ENCODE results near the gene CNRIP1. TPM values are rescaled to one million over a fixed set of nuclear protein-coding genes. Genes with fewer than 3 reads are reported as not detected.
"Not testable (repeated sequence)": the region's sequence is repeated elsewhere in the genome, so short reads cannot be mapped to it uniquely, and the experiment has no call there.

CNRIP1 gene, protein sequence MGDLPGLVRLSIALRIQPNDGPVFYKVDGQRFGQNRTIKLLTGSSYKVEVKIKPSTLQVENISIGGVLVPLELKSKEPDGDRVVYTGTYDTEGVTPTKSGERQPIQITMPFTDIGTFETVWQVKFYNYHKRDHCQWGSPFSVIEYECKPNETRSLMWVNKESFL
- total RNA-seq: not detected in 2 replicates

- intact Hi-C loops (cut with micrococcal nuclease): no loop called here
These were observed at the start of gene CNRIP1 for GRCh38 chr2:68319398-68320117. Gene CNRIP1, minus strand, starts transcription at chr2:68319949. Its CDS starts 549 bp downstream, at chr2:68319400.

DNA sequence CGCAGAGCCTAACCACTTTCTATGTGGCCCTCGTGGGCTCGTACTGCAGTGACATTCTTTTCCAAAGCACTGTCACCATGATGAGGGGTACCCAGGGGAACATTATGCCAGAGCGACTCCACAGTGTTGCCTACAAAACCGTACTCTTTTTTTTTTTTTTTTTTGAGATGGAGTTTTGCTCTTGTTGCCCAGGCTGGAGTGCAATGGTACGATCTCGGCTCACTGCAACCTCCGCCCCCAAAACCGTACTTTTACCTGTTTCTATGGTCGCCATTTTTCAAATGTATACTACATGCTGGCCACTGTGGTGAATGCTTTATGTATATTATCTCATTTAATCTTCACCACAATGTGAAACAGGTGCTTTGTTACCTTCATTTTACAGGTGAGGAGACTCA lies 49.6 kb upstream of the CNRIP1 start:
- intact Hi-C loops (cut with micrococcal nuclease): no loop called here

DNA sequence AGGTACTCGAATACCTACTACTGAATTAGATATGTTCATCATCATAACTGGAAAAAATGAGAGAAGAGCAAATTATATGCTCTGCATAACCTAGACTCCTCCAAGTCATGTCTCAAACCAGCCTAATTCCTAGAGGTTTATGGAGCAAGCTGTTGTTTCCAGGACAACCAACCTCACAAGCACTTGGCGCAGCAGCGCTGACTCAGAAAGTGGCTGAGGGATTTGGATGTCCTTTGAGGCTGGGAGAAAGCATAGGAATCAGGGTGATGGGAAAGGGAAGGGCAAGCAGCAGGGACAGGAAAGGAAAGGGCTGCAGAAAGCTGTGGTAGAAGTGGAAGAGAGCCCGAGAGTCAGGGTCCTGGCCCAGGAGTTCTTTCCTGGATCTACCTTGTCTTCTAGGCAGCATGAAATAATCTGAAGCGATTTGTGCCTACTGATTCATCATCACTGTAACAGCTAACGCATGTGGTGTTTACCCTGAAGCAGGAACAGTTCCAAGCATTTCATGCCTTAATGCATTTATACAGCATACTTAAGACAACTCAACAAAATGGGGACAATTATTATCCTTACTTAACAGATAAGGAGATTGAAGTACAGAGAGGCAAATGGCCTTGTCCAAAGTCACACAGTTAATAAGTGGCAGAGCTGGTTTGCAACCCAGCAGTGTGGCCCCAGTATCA lies 49.0 kb upstream of the CNRIP1 start:
- intact Hi-C loops (cut with micrococcal nuclease): no loop called here

DNA sequence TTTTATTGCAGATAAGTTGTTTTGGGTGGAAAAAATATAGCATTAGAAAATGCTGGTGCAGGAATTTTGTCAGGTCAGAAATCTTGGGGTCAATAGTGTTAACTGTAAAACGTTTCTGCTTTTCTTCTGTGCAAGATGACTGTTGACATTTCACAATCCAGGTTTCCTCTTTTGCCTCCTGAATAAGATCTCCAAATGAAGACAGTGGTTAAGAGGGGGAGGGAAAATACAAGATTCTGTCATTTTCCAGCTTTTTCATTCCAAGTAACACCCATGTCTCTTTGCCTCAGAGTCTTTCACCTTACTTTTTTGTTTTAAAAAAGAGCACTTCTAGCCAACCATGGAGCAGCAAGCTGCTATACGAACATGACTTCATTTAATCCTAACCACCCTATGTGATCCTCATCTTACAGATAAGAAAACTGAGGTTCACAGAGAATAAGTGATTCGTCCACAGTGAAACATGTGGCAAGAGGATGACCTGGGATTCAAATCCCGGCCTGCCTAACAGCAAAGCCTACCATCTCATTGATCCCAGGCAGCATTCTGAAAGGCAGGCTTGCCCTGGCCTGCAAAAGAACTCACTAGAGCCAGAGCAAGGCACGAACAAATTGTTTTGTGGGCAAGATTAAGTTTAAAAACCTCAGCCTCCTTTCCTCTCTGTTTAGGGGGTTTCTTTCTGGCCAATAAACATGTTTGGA lies 48.4 kb upstream of the CNRIP1 start:
- intact Hi-C loops (cut with micrococcal nuclease): no loop called here

DNA sequence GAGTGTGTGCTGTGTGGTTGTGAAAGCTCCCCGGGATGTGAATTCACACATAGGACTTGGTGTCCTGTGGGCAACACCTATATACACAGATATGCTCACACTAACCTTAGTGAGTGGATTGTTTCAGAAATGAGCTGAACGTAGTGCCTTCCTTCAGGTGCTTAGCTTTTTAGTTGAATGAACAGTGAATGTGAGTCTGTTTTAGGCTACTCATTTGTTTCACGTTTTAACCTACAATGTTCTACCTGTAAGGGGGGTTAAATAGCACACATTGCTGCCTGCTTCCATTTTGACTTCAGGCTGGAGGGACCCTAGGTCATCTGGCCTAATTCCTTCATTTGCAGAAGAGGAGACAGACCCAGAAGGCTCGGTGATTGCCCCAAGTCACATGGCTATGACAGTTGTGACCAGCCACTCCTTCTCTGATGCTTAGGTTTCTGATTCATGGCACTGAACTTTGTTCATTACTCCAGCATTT lies 46.4 kb upstream of the CNRIP1 start:
- intact Hi-C loops (cut with micrococcal nuclease): no loop called here

DNA sequence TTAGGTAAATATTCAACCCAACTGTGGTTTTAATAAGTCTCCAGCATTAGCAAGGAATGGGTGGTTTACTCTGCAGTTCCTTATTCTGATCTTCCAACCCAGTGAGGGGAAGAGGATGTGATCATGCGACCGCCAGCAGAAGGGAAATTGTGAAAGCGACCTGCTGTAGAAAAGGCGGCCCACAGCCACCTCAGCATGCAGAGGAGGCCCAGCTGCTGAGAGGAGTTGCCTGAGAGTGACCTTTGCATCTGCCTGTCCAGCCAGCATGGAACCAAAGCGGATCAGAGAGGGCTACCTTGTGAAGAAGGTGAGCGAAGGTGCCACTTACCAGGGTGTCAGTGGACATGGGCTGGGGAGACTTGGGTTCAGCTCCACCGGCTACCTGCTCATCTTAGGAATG lies 45.3 kb upstream of the CNRIP1 start, which contains the start of gene PLEK:
Gene PLEK (plus strand): TSS at position 196 of the 400 bp plus-strand sequence. CDS start 70 bp downstream, at position 266.
- intact Hi-C loops (cut with micrococcal nuclease): no loop called here

GRCh38 chr2:68363721-68364120 lies 44.0 kb upstream of the CNRIP1 start:
- intact Hi-C loops (cut with micrococcal nuclease): loop anchor here (2.0 to 5.0 kb wide), 5 partner anchors 113 to 1024 kb away; partner anchors contain the start of gene GFPT1

- intact Hi-C loops (cut with micrococcal nuclease): loop anchor here (1.0 to 5.0 kb wide), 10 partner anchors 9 to 1025 kb away; partner anchors contain the start of genes C1D and GFPT1
These were observed 43.0 kb upstream of the CNRIP1 start for GRCh38 chr2:68362749-68363148.

- intact Hi-C loops (cut with micrococcal nuclease): loop anchor here (1.0 to 5.0 kb wide), 10 partner anchors 9 to 1025 kb away; partner anchors contain the start of genes C1D and GFPT1
These were observed 42.3 kb upstream of the CNRIP1 start for GRCh38 chr2:68362069-68362468.

DNA sequence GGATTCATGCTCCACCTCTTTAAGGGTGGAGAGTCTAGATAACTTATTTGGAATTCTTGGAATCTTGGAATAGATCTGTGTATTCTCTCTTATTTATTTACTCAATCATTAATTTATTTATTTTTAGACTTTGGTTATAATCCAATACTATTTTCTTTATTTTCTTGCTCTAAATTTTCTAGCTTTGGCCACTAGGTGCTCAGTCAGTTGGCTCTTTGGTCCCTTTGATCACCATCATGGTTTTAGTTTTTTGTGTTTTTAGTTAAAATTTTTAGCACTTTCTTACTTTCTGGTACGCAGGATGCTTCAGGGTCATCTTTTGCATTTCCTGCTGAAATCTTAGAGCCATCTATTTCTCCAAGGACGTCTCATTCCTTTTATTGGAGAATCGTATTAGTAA lies 40.1 kb upstream of the CNRIP1 start:
- intact Hi-C loops (cut with micrococcal nuclease): loop anchor here (5.0 kb wide), 2 partner anchors 162 to 1027 kb away; partner anchors contain the start of gene GFPT1

DNA sequence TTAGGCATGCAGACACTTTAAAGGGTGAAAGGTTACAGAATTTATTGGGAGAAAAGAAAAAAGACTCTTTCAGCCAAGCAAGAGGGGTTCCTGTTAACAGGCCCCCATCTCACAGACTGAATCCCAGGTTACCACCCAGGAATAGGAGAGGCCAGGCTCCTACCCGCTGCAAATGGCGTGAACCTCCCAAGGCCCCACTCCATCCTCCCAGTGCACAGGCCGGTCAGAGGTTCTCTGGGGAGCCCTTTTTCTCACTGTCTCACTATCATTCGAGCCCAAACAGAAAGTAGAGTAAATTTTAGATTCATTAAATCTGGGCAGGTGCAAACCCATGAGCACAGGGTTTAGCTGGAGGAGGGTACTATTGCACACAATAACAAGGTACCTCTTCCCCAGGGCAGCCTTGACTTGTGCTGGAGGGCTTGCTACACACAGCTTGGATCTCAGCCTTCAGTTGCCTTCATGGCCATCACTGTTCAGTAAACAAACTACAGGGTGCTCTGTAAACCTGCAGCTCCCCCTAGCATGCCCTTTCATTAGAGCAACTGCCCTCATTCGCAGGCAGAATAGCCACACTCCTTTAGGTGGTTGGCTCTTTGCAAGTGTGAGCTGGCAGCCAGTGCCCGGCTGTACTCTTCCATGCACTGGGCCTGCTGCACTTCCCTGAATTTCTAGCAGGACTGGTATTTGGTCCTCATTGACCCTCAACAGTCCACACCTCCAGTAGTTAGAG lies 38.0 kb upstream of the CNRIP1 start:
- intact Hi-C loops (cut with micrococcal nuclease): no loop called here

- intact Hi-C loops (cut with micrococcal nuclease): no loop called here
These were observed 37.0 kb upstream of the CNRIP1 start for GRCh38 chr2:68356599-68357239.

DNA sequence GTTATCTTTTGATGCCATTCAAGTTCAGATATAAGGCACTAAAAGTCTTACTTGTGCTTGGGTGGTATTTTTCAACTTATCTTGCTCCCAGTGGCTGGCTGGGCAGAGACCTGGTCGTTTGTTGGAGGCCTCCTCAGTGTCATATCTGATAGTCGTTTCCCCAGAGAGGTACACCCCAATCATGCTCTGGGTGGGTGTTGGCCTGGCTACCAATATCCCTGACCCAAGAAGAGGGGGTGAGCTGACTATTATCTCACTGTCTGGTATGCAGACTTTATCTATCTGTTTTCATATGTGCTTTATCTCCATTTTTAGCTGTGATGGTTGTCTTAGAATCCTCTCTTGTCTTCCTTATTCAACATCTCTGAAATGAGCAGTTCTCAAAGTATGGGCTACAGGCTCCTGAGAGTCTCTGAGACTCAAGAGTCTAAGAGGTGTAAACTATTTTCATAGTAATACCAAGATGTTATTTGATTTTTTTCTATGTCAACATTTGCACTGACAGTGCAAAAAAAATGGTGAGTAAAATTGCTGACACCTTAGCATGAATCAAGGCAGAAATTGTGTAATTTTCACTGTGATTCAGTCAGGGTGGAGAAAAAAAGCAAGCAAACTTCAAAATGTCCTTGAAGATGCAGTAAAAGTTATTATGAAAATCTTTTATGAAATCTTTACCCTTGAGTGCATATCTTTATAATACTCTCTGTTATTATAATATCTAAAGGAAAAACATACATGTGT lies 33.1 kb upstream of the CNRIP1 start:
- intact Hi-C loops (cut with micrococcal nuclease): no loop called here

GRCh38 chr2:68351997-68352396 lies 32.2 kb upstream of the CNRIP1 start:
- intact Hi-C loops (cut with micrococcal nuclease): no loop called here

- intact Hi-C loops (cut with micrococcal nuclease): not testable (repeated sequence)
These were observed 29.3 kb upstream of the CNRIP1 start for GRCh38 chr2:68349091-68349490.

- intact Hi-C loops (cut with micrococcal nuclease): no loop called here
These were observed 25.6 kb upstream of the CNRIP1 start for GRCh38 chr2:68345129-68345875.

DNA sequence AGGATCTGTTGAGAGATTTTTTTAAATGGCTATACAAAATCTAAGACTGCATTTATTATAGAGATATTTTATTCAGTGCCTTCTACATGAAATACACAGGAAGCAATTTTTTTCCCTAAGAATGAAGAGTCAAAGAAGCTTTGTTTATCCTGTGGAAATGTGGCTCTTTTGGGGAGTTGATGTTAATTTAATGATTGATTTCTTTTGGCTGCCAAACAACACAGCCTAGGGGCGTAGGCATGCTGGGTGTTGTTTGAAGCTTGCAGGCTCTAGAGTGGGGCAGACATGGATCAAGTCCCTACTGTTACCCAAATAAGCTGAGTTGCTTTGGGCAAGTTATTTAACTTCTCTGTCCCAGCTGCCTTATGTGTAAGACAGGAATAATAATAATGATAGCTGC lies 24.3 kb upstream of the CNRIP1 start:
- intact Hi-C loops (cut with micrococcal nuclease): no loop called here

GRCh38 chr2:68342470-68342869 lies 22.7 kb upstream of the CNRIP1 start:
- intact Hi-C loops (cut with micrococcal nuclease): no loop called here

GRCh38 chr2:68341583-68341982 lies 21.8 kb upstream of the CNRIP1 start:
- intact Hi-C loops (cut with micrococcal nuclease): no loop called here

All from T-helper 1 cell treated with Interleukin-12 subunit alpha and Interleukin-12 subunit beta and Interleukin-4 antibody, amounts not matched to agents 30 ng/mL and 1 ng/mL, for 36 hours (primary cell).